H1 (cell line): ENCODE measurements around the gene ESYT2. TPM values are rescaled to one million over a fixed set of nuclear protein-coding genes. Genes with fewer than 3 reads are reported as not detected.

ENCODE experiments used
- ASH2L ChIP-seq: fragments of 200-600, 300-600 bp; sonication (generic); IDR thresholded peaks from one replicate; pipeline ENCODE4 v1.7.1; 2017; ENCODE audit warnings: low read length
- TCF12 ChIP-seq: IDR thresholded peaks from 2 replicates; pipeline ENCODE4 v1.6.1; 2011; ENCODE audit warnings: low read depth, mild to moderate bottlenecking, low read length
- USF2 ChIP-seq: IDR thresholded peaks from 2 replicates; pipeline ENCODE4 v1.6.1; 2011; ENCODE audit warnings: low read length, improper control_type of control experiment
- polyA plus RNA-seq, 7 experiments: library from polyadenylated mRNA; depleted of rRNA in 3 of 7; stranded (reverse) in 5 of 7; unstranded in 2 of 7; fragments of >200 nt in 5 of 7; fragments of 200-250 nt in 2 of 7; gene quantifications; 1 replicate in 5 of 7; 2 replicates in 1 of 7; 4 replicates in 1 of 7; pipeline versions ENCODE4 v1.2.1 to v1.2.3, GENCODE V29; 2011 to 2013; ENCODE audit warnings: missing spikeins in 2 of 7, mixed read lengths in 2 of 7
- total RNA-seq: library from RNA; stranded (reverse); fragmentation: NEBNext Ultra II Directional; extraction: Animal tissue kit (Norgen Biotek cat#: 25700); gene quantifications from 2 replicates; pipeline ENCODE4 v1.2.1, GENCODE V29; 2021

ESYT2 gene
- total and polyA plus RNA-seq, 2 of the 8 experiments (the other 6 are each of a cell fraction or from before 2014, with no cell fraction given), result 27.0 to 37.5 TPM

- TF ChIP-seq USF2 (no peak), ASH2L (no peak), TCF12 (no peak)
These were observed 105.5 kb downstream of the ESYT2 start (continued) for GRCh38 chr7:158723714-158724385.
